ENCODE results near the gene FBXO3. TPM values are rescaled to one million over a fixed set of nuclear protein-coding genes. Genes with fewer than 3 reads are reported as not detected.

Gene FBXO3
- total RNA-seq, 1 experiment from 2014 or later: 22.5 TPM

DNA sequence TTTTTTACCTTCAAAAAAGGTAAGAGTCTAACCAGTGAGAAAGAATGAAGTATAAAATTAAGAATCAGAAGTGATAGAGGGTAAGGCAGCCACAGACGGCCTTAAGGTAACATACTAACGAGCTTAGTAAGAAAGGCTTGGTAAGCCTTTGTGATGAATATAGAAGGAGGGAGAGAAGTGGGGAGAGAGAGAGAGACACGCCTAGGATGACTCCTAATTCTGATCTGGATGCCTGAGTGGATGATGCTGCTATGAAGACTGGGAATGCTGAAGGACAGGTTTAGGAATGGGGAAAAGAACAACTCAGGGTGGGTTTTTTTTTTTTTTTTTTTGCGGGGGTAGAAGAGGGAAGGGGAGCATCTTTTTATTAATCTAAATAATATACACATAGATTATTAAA is 4.8 kb downstream of the FBXO3 start:
- ChIA-PET POLR2A (ENCODE audit: unreplicated experiment) (no interaction called here), CTCF (interaction anchor here (0.5 kb wide), 1 partner anchor 36 kb away, joined by 4 read pairs; no protein-coding TSS in a partner anchor)
- H3F3A ChIP-seq (ENCODE audit: low read length, unreplicated experiment): no peaks in the 10 kb centered on the region
- H3K4me1 ChIP-seq (ENCODE audit: insufficient read depth, low read length): peaks cover 49% of the 10 kb centered on the region
- no peak overlapping the region for H3K9ac ChIP-seq (ENCODE audit: low read length)
- no peak overlapping the region for H3K4me3 ChIP-seq (ENCODE audit: low read length)
- H4K20me1 ChIP-seq (ENCODE audit: low read length): peaks cover 9% of the 10 kb centered on the region; the same call in 1 of the 2 replicates
- no peak overlapping the region for H3K27ac ChIP-seq (ENCODE audit: low read length)
- TF ChIP-seq EZH2 (IDR thresholded peaks at IDR 0.05; ENCODE audit: low read length, unreplicated experiment): no peak
- TF ChIP-seq, protein P1, sequence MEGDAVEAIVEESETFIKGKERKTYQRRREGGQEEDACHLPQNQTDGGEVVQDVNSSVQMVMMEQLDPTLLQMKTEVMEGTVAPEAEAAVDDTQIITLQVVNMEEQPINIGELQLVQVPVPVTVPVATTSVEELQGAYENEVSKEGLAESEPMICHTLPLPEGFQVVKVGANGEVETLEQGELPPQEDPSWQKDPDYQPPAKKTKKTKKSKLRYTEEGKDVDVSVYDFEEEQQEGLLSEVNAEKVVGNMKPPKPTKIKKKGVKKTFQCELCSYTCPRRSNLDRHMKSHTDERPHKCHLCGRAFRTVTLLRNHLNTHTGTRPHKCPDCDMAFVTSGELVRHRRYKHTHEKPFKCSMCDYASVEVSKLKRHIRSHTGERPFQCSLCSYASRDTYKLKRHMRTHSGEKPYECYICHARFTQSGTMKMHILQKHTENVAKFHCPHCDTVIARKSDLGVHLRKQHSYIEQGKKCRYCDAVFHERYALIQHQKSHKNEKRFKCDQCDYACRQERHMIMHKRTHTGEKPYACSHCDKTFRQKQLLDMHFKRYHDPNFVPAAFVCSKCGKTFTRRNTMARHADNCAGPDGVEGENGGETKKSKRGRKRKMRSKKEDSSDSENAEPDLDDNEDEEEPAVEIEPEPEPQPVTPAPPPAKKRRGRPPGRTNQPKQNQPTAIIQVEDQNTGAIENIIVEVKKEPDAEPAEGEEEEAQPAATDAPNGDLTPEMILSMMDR (conservative IDR thresholded peaks at IDR 0.05; ENCODE audit: low read depth, low read length): no peak
- TF ChIP-seq EZH2phosphoT487 (IDR thresholded peaks at IDR 0.05; ENCODE audit: borderline replicate concordance, low read length): no peak
- peaks cover 12% of the 10 kb centered on the region for H3K36me3 ChIP-seq (ENCODE audit: low read depth, low read length)
- peaks cover 44% of the 10 kb centered on the region for H3K79me2 ChIP-seq (ENCODE audit: low read length)
- H3K9me2 ChIP-seq (replicated peaks; ENCODE audit: low read length): no peaks in the 10 kb centered on the region
- BruUV-seq (replicated peaks): no TSS peak
- H3K27me3 ChIP-seq (ENCODE audit: low read length): no peaks in the 10 kb centered on the region
- H3K4me2 ChIP-seq (ENCODE audit: low read length): no peak overlapping the region
- no peak overlapping the region for H2AFZ ChIP-seq (ENCODE audit: low read length)
- intact Hi-C loops (cut with micrococcal nuclease): no loop called here
- peak; percentile 10; the same call in 1 of the 2 replicates for ATAC-seq
- DNase-seq: peak; percentile 71
- no peaks in the 10 kb centered on the region for H3K9me3 ChIP-seq (ENCODE audit: low read length)

DNA sequence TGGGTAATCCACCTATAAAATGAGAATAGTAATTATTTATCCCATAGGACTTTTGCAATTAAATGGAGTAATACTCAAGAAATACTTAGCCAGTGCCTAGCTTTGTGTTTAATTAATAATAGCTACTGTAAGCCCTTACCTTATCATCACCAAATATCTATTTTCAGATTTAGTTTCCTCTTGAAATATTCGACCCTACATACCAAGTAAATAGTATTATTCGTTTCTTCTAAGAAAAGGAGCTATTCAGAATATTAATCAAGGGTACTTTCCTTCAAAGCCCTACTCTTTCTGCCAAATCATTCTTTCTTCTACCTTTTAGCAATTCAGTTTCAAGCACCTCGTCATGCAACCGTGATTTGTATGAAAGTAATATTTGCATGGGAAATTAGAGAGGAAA is 6.7 kb downstream of the FBXO3 start:
- H3K9me3 ChIP-seq (ENCODE audit: low read length): no peaks in the 10 kb centered on the region
- H3K27ac ChIP-seq (ENCODE audit: low read length): no peak overlapping the region
- no peak overlapping the region for H2AFZ ChIP-seq (ENCODE audit: low read length)
- POLR2A ChIA-PET (ENCODE audit: unreplicated experiment): no interaction called here
- H3K36me3 ChIP-seq (ENCODE audit: low read depth, low read length): peaks cover 12% of the 10 kb centered on the region
- ATAC-seq (no peak), DNase-seq (no peak)
- intact Hi-C loops (cut with micrococcal nuclease): no loop called here
- H3K4me3 ChIP-seq (ENCODE audit: low read length): no peak overlapping the region
- TF ChIP-seq, protein P1 (conservative IDR thresholded peaks at IDR 0.05; ENCODE audit: low read depth, low read length): no peak
- TF ChIP-seq EZH2phosphoT487 (IDR thresholded peaks at IDR 0.05; ENCODE audit: borderline replicate concordance, low read length): no peak
- TF ChIP-seq EZH2 (IDR thresholded peaks at IDR 0.05; ENCODE audit: low read length, unreplicated experiment): no peak
- CTCF ChIA-PET: no interaction called here
- no peaks in the 10 kb centered on the region for H3K27me3 ChIP-seq (ENCODE audit: low read length)
- H3K4me1 ChIP-seq (ENCODE audit: insufficient read depth, low read length): peaks cover 40% of the 10 kb centered on the region
- H3K9ac ChIP-seq (ENCODE audit: low read length): no peak overlapping the region
- no peaks in the 10 kb centered on the region for H3F3A ChIP-seq (ENCODE audit: low read length, unreplicated experiment)
- no peaks in the 10 kb centered on the region for H3K9me2 ChIP-seq (replicated peaks; ENCODE audit: low read length)
- no peak overlapping the region for H3K4me2 ChIP-seq (ENCODE audit: low read length)
- peaks cover 27% of the 10 kb centered on the region for H3K79me2 ChIP-seq (ENCODE audit: low read length)
- H4K20me1 ChIP-seq (ENCODE audit: low read length): peaks cover 7% of the 10 kb centered on the region; the same call in 1 of the 2 replicates
- no TSS peak for BruUV-seq (replicated peaks)

DNA sequence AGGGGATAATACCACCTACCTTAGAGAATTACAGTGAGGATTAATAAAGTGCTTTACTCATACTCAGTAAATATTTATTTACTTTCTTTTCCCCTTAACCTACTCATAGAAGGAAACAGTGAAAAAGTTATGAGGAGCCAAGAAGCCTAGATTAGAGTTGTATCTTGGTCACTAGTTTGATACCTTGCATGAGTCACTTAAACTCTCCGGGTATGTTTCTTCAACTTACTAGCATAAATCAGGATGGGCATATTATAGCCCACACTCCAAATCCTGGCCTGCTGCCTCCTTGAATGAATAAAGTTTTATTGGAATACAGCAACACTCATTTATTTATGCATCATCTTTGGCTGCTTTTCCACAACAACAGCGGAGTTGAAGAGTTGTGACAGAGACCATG is 8.2 kb downstream of the FBXO3 start:
- no peak for TF ChIP-seq EZH2phosphoT487 (IDR thresholded peaks at IDR 0.05; ENCODE audit: borderline replicate concordance, low read length)
- TF ChIP-seq, protein P1 (conservative IDR thresholded peaks at IDR 0.05; ENCODE audit: low read depth, low read length): no peak
- no peak for TF ChIP-seq EZH2 (IDR thresholded peaks at IDR 0.05; ENCODE audit: low read length, unreplicated experiment)
- H3F3A ChIP-seq (ENCODE audit: low read length, unreplicated experiment): no peaks in the 10 kb centered on the region
- no TSS peak for BruUV-seq (replicated peaks)
- H3K79me2 ChIP-seq (ENCODE audit: low read length): peaks cover 12% of the 10 kb centered on the region
- no peak overlapping the region for H3K4me3 ChIP-seq (ENCODE audit: low read length)
- intact Hi-C loops (cut with micrococcal nuclease): no loop called here
- H3K36me3 ChIP-seq (ENCODE audit: low read depth, low read length): peaks cover 12% of the 10 kb centered on the region
- H2AFZ ChIP-seq (ENCODE audit: low read length): no peak overlapping the region
- H3K4me1 ChIP-seq (ENCODE audit: insufficient read depth, low read length): peaks cover 25% of the 10 kb centered on the region
- no peaks in the 10 kb centered on the region for H3K9me2 ChIP-seq (replicated peaks; ENCODE audit: low read length)
- no peaks in the 10 kb centered on the region for H3K9me3 ChIP-seq (ENCODE audit: low read length)
- no peaks in the 10 kb centered on the region for H3K27me3 ChIP-seq (ENCODE audit: low read length)
- 0 out of 2 replicates have a peak overlapping the region, but pooled peaks have one; percentile 5 for H3K27ac ChIP-seq (ENCODE audit: low read length)
- DNase-seq (peak; percentile 52), ATAC-seq (peak; percentile 93)
- no peak overlapping the region for H3K9ac ChIP-seq (ENCODE audit: low read length)
- no peak overlapping the region; the same call in 1 of the 2 replicates for H3K4me2 ChIP-seq (ENCODE audit: low read length)
- no peaks in the 10 kb centered on the region for H4K20me1 ChIP-seq (ENCODE audit: low read length)
- CTCF ChIA-PET: no interaction called here
- POLR2A ChIA-PET (ENCODE audit: unreplicated experiment): no interaction called here
